GF-D8 (cell line): ENCODE results near the gene RAI1.

Source experiments
- DNase-seq: peaks from one replicate; lab custom pipeline; 2025; lab: John Stamatoyannopoulos, UW

The RAI1 gene

DNA sequence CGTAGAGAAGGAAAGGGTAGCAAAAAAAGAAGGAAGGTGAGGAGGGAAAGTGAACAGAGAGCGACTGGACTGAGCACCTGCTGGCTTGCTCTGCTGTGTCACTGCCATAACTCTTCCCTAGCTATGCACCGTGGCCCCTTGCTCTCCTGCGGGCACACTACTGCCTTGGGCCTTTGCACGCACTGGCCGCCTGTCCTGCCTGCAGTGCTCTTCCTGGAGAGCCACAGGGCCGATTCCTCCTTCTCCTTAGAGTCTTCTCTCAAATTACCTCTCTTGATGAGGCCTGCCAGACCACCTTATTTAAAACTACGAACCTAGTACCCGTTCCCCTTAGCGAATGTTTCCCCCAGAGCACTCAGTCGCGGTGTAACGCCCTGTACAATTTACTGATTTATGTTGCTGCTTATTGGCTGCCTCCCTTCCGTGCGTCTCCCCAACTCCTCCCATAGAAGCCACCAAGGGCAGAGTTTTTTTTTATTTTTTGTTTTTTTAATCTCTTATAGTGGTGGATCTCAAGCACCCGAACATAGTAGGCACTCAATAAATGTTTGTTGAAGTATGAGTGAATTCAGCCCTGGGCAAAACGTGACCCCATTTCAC is 70.3 kb downstream of the RAI1 start:
- peak; percentile 12 for DNase-seq

DNA sequence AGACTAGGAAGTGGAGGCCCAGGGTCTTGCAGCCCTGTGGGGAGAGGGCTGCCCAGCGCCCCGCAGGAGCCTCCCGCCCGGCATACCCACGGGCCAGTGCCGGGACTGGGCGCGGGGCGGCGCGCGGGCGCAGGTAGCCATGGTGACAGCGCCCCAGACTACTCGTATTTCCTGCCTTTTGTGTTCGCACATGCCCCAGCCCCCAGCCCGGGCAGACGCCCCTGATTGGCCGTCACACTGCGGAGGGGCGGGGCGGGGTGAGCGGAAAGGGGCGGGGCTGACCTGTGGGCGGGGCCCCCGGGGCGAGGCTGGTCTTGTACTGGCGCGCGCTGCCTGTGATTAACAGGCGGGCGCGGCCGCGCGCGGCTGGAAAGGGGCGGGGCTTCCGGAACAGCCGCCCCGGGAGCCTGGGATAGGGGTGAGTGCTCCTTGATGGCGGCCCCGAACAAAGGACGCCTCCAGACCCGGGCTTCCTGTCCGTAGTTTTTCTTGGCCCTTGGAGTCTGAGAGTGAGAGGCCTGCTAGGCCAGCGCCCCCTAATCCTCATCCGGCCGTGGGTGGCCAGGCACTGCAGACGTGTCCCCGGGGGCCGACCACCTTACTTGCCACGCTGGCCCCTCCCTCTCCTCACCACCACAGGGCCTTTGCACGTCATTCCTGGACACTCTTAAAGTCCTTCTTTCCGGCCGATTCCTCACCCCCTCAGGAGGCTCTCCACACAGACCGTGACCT is 71.0 kb downstream of the RAI1 start:
- DNase-seq = peak; percentile 71

DNA sequence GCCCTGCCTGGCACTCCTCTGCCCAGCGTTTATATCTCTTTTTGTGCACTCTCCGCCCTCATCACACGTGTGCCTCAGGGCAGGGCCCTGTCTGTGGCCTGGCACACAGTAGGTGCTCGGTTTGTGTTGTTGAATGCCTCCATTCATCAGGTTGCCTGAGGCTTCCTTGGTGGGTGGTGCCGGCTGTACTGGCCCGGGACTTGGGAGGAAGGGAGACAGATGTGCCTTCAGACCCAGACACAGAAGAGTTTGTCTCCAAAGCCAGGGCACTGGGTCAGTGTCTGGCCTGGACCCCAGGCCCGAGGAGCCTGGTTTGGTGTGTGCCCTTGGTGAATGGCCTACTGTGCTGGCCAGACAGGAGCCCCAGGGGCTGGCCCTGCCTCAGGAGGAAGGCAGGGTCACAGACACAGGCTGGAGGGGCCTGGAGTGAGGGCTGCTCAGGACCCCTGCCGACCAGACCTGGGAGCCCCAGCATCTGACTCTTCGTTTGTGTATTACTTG is 71.6 kb downstream of the RAI1 start:
- DNase-seq = no peak

DNA sequence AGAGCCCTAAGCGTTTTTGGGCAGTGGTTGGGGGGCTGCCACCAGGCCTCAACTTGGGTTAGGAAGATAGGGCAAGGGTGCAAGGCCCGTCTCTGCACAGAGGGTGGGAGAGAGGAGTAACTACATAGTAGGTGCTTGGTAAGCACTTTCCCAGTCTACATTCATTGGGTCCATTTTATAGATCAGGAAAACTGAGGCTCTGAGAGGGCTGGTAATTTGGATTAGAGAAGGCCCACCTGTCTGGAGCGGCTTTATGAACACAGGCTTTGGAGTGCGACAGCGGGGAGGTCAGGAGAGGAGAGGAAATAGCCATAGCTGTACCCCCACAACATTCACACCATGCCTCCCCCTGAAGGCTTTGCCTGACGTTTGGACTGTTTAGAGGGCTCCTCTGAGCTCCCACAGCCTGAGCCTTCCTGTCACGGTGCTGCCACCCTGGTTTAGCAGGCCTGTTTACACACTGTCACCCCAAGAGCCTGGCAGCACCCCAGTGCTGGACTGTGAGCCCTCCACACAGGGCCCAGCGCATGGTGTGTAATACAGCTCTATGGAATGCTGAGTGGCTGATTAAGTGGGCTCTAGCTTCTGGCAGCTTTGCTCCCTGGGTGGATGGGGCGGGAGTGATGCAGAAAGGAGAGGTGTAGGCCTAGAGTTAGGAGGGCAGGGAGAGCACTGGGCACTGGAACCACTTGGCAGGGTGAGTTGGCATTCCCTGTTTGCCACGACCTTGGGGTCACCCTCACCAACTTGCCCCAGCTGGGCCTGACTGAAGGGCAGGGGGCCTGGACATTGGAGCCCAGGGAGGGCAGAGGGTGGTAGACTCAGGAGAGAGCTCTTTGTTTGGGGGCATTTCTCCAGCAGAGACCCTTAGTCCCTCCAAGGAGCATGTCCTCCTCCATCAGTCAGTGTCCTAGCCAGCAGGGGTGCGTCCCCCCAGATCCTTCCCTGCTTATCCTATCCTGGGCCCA is 73.7 kb downstream of the RAI1 start:
- no peak for DNase-seq

DNA sequence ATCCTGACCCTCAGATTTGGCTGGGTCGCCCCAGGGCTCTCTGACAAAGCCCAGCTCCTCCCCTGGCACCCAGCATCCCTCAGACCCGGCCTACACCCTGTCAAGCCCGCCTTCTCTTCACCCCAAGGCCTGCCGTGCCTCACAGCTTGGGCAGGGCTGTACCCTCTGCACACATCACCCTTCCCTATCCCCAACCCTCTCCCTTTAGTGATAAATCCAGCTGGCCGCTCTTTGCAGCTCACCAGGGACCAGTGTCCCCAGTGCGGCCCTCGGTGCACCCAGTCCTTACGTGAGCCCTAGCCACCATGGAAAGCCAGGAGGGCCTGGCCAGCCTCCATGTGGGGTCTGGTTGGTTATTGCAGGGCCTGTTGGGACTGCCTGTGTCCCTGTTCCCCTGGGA is 74.5 kb downstream of the RAI1 start:
- DNase-seq = no peak

DNA sequence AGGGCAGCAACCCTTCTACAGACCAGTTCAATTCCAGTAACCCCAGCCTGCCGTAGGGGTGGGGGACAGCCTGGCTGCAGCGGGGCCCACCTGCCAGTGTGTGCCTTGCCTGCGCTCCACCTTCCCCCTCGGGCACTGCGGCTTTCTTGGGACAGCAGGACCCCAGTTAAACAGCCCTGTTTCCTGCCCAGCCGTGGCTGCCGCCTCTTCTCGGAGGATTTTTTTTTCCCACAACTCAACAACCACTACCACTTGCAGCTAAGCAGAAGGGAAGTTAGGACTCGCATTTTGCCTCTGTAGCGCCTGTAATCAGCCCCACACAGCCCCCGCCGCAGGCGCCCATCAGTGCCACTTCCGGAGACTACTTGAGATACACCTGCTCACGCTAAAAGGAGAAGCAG is 76.1 kb downstream of the RAI1 start:
- peak; percentile 13 for DNase-seq

DNA sequence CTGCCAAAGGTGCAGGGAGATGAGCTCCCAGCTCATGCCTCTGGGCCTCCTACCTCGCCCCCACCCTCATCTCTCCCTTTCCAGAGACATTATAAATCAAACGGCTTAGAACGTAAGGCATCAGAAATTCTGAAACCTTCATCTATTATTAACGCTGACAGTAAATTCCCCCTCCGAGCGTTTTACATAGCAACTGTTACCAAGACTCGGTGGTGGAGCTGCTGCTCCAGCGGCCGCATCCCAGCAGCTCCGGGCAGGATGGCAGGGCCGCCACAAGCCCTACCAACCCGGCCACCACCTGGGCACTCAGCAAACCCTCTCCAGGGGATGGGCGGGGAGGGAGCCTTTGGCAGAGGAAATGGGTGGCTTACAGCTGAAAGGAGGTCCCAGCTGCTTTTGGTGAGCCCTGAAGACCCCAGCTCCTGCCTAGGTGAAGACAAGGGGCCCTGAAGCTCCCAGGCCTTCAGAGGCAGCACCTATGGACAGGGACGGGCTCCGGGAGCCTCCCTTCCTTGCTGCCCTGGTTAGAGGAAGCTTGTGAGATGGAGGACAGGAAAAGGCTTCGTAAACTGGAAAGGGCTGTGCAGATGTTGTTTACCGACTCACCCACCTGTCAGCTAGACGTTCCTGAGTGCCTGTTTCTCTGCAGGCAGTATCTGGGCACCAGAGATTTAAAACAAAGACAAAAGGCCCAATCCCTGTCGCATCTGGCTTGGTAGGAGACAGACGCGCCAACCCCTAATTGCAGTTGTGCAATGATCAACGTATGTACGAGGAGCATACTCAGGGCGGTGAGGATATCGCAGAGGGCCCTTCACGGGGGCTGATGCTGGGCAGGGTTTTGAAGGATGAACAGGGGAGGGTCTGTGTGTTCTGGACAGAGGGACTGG is 76.9 kb downstream of the RAI1 start:
- no peak for DNase-seq

DNA sequence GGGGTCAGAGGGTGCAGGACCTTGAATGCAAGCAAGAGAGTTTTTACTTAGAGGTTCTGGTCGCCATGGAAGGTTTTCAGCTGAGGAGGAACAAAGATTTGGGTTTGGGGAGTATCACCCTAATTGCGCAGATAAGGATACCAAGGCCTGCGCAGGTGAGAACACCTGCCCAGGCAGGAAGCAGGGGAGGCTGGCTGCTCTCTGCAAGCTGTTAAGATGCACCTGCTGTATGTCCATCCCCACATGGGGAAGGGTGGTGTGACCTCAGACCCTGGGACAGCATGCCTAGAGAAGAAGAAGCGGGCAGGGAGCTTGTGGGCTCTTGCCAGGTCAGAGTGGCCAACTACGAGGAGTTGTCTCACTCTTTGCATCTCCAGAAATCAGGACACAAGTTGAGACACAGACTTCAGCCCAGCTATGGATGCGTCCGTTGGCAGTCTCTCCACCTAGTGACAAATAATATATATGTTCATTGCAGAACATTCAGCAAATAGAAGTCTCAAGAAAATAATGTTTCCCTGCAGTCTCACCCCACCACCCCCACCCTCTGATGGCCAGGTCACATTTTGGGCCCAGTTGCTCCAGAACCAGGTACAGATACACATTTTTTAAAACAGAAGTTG is 77.8 kb downstream of the RAI1 start:
- DNase-seq = no peak

DNA sequence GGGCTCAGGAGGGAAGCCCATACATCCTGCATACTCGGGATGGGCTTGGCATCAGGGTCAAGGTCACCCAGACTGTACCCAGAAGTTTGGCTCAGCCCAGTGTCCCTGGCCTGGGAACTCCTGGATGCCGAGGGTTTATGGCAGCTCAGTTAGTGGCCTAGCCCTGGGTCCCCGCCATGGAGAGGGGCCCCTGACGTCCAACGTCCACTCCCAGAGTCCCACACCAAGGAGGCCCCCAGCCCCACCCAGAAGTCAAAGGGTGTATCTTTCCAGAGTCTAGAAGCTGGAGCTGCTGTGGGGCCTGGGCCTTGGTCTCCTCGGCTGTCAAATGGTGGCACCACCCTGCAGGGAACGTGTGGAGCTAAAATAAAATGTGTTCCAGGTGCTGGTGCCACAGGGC is 79.1 kb downstream of the RAI1 start:
- DNase-seq = no peak

DNA sequence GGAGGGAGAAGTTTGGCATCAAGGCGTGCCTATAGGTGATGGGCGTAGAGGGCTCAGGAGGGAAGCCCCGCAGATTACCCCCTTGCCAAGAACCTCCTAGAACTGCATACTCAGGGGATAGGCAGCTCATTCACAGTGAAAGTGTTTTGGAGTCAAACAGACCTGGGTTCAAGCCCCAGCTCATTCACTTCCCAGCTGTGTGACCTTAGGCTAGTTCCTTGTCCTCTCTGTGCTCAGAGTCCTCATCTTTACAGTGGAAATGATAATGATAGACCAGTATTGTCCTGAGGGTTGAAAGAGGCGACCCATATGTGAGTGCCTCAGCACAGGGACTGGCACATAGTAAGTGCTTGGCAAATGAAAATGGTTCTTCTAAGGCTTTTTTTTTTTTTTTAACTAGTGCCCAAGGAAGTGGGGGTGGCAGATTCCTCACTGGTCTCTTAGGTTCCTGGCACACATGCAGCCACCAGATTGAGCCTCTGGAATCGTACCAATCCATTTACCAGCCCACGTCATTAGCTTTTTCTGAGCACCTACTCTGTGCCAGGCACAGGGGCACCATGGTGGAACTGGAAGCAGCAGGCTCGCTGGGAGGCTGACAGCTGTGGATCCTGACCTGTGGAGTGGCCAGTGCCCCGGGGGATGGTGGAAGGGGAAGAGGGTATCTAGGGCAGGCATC is 79.8 kb downstream of the RAI1 start:
- no peak for DNase-seq

DNA sequence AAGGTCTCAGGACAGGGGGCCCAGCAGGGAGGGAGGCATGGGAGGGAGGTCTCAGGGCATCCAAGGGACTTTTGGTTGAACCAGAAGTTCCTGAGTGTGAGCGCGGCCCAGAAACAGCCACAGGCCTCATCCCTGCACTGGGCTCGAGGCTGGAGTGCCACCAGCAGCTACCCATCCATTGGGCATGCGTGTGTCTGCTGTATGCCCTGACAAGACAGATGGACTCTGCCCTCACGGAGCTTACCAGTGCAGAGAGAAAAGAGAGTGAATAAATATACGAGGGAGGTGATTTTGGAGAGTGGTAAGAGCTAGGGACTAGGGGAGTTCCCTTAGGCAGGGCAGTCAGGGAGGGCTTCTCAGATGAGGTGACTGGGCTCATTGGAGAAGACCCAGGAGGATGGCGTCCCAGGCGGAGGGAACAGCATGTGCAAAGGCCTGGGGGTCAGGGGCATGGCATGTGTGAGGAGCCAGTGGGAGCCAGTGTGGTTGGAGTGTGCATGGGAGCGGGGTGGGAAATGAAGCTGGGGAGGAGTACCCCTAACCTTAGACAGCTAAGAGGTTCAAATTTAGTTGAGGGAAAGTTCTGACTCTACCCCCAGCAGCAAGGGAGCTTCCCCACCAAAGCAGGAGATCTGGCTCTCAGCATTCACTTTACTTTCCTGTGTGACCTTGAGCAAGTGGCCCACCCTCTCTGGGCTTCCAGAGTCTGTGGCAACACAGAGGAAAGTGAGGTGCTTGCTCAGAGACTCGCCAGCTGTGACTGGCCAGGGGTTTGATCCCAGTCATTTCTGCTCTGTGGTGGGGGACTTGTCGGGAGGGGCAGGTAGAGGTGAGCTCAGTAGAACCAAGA is 80.9 kb downstream of the RAI1 start:
- no peak for DNase-seq

DNA sequence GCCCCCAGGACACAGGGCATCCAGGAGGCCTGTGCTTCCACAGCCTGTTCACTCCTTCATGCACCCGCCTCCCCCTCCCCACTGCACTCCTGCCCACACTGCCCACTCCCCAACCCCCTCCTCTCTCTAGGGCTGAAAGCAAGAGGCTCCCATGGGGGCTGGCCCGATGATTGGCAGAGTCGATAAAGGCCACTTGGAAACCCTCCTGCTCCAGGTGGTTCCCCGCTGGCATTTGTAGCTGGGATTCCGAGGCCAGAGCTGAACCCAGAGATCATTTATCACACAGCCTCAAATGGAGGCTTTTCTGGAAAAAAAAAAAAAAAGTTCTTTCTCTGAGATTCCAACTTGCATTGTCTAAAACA is 81.5 kb downstream of the RAI1 start:
- DNase-seq = no peak

DNA sequence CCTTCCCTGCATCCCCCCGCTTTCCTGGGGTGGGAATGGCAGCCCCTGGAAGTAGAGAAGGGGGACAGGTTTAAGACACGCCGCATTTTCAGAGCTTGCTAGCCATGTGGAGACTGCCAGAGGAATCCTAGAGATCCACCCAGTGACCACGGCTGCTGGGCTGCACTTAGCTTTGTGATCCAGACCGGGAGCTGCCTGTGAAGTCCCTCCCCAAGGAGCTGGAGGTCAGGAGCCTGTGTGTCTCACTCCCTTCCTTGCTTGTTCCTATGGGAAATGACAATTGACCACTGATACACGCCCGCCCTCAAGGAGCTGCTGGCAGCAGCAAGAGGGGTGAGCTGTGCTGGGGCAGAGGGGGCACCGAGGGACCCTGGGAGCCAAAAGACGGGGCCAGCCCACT is 81.9 kb downstream of the RAI1 start:
- no peak for DNase-seq

DNA sequence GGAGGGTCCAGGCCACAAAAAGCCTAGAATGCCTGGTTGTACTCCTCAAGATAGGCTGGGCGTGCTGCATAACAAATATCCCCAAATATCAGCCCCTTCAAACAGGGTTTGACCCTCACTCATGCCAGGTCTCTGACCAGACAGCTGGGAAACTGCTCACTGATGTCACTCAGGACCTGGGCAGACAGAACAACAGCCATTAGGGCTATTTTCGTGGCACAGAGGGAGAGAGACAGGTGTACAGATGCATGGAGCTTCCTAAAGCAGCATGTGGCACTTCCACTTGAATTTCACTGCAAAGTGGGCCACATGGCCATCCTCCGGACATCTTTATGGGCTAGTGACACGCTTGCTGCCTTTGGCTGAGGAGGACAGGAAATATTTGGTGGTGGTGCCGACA is 82.5 kb downstream of the RAI1 start:
- DNase-seq = no peak

DNA sequence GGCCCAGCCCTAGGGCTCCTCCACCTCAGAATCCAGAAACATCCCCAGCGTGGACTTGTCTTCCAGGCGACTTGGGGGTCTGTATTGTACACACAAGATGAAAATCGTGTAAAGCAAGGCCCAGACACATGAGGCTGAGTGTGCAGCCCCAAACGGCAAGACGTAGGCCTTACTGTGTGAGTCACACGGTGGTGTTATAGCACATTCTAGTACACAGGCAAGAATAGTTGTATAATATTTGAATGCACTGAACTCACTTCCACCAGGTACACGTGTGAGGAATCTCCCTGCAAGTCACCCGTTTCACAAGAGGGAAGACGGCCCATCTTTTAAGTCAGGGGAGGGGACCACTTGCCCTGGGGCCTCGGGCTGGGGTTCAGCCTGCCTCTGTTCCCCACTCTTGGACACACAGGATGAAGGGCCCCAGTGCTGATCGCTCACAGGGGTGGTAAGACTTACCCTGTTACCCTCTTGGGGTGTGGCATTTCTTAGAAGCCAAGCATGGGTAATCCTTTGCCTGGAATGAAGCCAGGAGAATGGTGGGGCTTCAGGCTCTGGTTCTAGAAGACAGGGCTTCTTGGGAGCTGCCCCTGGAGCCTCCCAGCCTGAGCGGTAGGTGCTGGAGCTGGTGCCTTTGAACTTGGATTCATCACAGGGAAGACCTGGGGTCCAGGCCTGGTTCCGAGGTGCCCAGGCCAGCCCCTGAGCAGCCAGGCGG is 84.3 kb downstream of the RAI1 start:
- DNase-seq = no peak

DNA sequence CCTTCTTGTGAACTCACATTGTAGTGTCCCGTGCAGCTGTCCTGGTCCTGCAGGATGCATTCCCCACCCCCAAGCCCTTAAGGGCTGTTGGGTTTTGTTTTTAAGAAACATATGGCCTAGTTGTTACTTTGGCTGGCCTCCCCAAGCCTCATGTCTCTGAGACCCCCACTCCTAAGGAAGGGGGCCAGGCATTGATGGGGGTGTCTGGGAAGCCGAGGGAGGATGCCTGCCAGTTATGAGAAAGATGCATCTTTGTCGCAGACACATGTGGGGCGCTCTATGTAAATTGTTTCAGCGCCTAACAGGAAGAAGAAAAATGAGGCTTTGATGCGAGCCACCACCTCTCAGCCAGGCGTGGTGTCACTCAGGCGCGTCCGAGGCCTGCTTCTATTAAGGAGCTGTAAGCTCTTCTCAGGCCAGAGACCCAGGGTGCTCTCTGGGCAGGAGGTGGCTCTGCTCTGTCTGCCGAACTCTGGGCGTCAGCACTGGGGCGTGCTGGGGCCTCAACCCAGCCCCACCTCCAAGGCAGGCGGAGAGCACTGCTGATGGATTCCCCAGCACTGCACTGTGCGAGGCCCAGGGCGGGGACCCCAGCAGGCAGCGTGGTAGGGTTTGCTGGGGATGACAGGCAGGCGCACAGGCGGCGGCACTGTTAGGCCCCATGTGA is 85.0 kb downstream of the RAI1 start:
- no peak for DNase-seq

DNA sequence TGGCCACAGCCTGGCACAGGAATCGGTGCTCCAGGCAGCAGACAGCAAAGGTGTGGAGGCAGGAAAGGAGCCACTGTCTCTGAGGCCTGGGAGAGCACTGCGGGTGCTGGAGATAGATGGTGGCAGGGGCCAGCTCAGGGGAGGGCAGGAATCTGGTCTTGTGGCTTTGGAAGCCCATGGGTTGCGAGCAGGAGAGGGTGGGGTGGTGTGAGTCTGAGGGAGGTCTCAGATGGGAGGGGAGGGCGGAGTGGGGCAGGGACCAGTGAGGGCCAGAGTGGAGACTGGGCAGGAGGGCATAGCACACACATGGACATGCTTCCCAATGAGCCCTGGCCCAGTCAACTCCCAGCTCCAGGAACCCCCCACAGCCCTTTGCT is 85.5 kb downstream of the RAI1 start:
- no peak for DNase-seq

DNA sequence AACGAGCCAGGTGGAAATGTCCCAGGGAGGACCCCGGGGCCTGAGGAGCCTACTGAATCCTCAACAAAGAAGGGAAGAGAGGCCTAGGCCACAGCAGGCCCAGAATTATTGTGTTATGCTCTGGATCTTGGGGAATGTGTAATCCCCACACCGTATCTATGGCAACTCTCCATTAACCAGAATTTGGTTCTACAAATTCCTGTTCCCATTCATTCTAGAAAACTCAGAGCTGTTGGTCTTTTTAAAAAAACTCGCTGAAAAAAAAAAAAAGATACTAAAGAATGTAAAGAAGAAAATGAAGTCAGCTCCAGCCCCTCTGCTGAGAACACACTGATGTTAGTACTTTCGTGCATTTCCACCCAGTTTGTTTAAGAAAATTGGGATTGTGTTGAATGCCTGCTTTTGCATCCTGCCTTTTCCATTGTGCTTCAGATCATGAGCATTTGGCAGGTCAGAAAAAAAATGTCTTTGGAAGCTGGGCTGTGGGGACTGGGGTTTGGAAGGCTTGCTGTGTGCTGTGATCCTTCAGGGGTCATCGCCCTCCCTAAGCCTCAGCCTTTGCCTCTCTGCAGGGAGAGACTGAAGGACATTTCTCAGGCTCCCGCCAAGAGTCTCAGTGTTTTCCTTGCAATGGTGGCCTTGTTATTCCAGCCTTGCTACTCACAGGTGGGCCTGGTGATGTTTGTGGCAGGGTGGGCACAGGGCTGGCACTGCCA is 86.1 kb downstream of the RAI1 start:
- DNase-seq = no peak
